Measurements from ENCODE around the gene AGER.

AGER gene

GRCh38 chr6:32173051-32173727, 10.9 kb downstream of the AGER start:
- TF ChIP-seq CTCF (IDR thresholded peaks at IDR 0.05) = no peak

GRCh38 chr6:32171234-32171633, 12.8 kb downstream of the AGER start:
- TF ChIP-seq CTCF (IDR thresholded peaks at IDR 0.05) = no peak

- TF ChIP-seq CTCF (IDR thresholded peaks at IDR 0.05) = no peak
These were observed 13.8 kb downstream of the AGER start for GRCh38 chr6:32170294-32170693.

GRCh38 chr6:32168807-32169591, 15.1 kb downstream of the AGER start:
- TF ChIP-seq CTCF (IDR thresholded peaks at IDR 0.05) = no peak

GRCh38 chr6:32168350-32168749, 15.7 kb downstream of the AGER start:
- TF ChIP-seq CTCF (IDR thresholded peaks at IDR 0.05) = no peak

- no peak for TF ChIP-seq CTCF (IDR thresholded peaks at IDR 0.05)
These were observed 16.2 kb downstream of the AGER start for GRCh38 chr6:32167761-32168262.

GRCh38 chr6:32167154-32167760, 16.8 kb downstream of the AGER start:
- TF ChIP-seq CTCF (IDR thresholded peaks at IDR 0.05) = no peak
